ENCODE results near the gene KMT2D.
"Not testable (repeated sequence)": the region's sequence is repeated elsewhere in the genome, so short reads cannot be mapped to it uniquely, and the experiment has no call there.

KMT2D gene

DNA sequence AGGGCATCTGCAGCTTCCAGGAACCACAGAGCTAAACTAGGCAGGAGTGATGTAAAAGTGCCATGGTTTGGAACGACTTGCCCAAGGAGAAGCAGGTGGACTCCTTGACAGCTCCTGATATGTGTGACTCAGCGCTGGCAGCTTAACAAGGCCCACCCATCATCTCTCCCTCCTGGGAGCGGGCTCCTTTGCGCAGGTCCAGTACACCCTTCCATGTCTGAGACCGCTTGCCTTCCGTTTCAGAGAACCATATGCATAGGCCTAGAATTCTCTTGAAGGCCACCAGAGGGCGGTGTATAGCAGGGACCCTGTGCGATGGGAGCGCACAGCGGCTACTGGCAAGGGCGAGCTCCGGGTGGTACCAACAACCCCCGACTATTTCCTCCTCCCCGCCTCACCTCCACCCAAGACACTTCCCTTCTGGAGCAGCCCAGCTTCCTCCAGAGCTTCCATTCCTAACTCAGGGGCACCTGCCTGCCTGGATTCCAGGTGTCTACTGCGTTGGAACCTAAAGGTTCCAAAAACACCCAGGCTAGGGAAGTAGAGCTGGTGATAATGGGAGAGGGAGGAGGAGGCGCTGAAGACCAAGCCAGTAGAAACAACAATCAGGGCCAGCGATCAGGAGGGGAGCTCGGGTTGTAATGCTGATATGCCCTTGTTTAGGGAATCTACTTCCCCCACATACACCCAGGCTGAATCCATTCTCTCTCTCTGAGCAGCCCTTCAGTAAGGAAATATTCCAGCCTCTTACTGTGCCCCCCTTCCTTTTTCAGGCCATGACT is 27.7 kb upstream of the KMT2D start:
- DNase-seq = peak; percentile 65 to 70

DNA sequence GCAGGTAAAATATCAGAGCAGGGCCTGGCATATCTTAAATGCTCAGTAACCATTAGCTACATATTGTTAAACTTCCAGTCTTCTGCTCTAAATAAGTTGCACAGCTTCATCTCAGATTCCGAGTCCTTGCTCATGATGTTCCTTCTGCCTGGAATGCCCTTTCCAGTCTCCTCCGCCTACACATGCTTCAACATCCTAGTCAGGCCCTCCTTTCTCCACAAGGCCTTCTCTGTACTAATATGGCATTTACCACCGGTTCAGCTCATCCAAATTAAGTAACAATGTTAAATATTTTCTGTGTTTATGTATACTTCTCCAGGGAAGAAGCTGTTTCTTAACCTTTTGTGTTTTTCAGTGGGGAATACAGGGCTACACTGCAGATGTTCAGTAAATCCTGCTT is 25.5 kb upstream of the KMT2D start:
- no peak for DNase-seq

DNA sequence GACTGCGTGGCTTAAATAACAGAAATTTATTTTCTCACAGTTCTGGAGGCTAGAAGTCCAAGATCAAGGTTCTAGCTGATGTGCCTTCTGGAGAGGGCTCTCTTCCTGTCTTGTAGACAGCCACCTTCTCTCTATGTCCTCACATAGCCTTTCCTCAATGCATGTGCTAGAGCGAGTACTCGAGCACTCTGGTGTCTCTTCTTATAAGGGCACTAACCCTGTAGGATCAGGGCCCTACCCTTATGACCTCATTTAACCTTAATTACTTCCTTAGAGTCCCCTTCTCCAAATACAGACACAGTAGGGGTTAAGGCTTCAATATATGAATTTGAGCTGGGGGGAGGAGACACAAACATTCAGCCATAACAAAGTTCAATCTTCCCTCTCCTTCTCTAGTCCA is 23.8 kb upstream of the KMT2D start:
- no peak for DNase-seq

DNA sequence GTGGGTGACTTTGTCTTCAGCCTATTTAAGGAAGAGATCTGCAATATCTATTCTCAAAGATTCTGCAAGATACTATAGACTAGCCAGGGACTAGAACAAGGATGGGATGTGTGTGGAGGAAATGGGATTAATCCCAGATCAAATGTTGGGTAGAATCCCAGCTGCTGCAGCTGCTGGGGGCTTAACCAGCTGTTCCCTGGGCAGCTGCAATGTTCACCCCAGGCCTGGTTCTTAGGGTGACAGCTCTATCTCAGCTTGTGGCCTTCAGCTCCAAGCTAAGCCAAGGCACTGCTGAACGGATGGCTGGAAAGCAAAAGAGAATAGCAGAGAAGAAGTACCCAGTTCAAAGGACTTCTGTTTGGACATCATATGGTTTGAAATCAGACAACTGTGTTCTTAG is 19.2 kb upstream of the KMT2D start:
- no peak for DNase-seq

DNA sequence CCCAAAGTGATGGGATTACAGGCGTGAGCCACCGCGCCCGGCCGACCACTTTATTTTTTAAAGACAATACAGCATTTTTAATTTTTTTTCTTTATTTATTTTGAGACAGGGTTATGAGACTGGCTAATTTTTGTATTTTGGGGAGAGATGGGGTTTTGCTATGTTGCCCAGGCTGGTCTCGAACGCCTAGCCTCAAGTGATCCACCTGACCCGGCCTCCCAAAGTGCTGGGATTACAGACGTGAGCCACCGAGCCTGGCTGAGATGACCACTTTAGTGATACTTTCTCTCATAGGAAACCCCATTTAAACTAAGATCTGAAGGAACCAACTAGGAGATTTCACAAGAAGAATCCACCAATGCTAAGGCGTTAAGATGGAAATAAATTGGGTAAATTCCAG is 10.4 kb upstream of the KMT2D start:
- DNase-seq = no peak

DNA sequence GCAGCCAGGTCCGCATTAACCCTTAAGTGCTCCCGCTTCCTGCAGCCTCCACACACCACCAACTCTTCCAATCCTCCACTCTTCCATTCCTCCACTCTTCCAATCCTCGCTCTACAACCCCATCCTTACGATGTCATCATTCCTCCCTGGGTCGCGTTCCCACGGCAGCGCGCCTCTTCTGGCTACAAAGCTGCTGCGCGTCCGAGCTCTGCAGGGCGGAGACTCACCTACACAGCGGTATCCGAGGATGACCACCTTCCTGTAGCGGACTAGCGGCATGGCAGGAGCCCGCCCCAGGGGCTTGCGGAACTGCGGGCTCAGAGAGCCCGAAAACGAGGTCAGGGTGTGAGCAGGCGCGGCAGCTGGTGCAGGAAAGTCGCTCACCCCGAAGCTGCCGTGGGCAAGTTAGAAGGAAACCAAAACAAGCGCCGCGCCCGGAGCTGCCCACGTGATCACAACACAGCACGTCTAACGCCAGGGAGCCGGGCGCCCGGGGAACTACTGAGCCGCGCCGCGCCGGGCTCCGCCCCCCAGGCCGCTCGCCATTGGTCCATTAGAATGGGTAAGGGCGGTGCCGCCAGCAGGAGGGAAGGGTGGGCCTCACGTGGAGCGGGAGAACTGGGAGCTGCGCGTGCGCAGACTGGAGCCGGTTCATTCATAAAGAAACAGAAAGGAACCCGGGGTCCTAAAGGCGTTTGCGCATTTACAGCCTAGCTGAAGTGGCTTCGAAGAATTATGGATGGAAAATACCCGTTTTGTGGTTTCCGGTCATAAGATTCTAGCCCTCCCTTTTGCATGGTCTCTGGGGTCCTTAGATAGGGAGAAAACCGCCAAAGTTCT is 9.1 kb upstream of the KMT2D start, which contains the start of gene RHEBL1:
Gene RHEBL1, minus strand, starts transcription at position 473 of the 840 bp plus-strand sequence. Its CDS starts 194 bp downstream, at position 279.
- DNase-seq = peak; percentile 98

DNA sequence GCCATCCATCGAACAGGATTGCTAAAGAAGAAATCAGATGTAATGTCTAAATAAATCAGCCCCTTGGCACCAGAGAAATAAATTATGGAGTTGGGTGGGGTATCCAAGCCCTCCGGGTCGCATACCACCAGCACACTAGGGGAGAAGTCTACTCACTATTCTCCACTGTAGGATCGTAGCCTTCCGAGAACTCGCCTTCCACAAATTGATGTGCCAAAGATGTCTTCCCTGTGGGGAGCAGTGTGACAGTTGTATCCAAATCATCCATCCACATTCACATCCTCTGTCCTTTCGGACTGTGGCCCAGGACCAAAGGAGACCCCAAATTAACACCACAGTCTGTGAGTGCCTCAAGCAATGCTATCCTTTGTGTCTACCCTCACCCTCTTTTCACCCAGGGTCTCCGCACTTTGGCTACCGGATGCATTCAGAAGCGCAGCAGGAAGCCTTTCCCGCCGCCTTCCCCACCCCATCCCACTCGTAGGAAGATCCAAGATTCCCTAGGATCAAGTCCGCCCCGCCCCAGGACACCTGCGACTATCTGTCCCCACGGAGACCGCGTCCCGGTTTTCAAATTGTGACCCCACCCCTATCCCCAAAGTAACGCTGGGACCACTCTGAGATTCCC is 8.4 kb upstream of the KMT2D start:
- DNase-seq = no peak

DNA sequence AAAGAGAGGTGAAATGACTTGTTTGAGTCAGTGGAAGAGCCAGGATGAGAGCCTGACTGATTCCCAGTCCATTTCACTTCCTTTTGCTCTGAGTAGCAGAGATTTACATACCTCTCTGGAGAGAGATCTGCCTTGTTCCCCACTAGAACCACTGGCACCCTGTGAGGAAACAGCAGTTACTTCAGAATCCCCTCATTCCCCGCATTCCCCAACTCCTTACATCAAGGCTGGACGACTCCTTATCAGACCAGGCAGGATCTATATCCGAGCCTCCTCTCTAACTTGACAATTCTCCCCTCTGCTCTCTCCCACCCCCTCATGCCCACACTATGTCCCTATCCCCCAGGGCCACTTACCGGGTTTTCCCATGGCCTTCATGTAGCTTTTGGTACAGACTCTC is 5.5 kb upstream of the KMT2D start:
- DNase-seq = no peak

DNA sequence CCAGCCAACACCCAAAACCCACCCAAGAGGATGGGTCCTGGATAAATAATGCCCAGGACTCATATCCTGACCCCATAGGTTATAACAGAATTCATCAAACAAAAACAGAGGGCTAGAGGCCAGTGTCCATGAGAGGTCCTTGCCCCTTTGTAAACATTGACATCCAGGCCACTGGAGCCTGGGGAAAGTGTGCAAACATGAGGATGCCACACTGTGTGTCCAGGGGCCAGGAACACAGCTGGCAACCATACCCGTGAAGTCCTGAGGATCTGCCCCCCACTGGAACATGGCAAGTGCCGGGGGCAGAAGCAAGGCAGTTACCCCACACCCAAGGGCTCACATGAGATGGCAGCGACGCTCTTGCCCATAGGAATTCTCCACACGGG is 4.2 kb upstream of the KMT2D start:
- no peak for DNase-seq

DNA sequence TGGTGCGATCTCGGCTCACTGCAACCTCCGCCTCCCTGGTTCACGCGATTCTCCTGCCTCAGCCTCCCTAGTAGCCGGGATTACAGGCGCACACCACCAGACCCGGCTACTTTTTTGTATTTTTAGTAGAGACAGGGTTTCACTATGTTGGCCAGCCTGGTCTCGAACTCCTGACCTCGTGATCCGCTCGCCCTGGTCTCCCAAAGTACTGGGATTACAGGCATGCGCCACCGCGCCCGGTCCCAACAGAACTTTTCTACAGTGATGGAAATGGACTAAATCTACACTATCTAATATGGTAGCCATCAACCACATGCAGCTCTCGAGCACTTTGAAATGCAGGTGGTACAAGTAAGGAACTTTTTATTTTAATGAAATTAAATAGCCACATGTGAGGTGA is 1.3 kb upstream of the KMT2D start:
- DNase-seq = not testable (repeated sequence)

DNA sequence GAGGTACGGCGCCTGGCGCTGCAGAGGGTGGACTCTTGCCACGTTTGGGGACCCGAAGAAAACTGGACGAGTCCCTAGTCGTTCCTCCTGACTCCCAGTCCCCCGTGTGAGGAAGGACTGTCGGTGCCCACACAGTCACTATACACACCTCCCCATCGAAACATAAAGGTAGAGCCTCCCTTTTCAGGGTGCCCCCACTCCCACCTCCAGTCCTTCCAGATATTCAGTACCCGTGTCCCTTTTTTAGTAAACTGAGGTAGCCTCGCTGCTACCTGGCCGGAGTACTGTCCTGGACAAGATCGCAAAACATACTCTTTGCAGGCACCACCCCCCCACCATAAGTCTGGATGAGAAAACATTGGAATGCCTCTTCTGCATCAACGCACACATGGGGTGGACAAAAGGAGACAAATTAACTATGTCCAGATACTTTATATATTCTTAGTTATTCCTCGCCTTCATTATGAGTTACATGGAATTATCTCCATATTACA is 610 bp upstream of the KMT2D start:
- DNase-seq = no peak

DNA sequence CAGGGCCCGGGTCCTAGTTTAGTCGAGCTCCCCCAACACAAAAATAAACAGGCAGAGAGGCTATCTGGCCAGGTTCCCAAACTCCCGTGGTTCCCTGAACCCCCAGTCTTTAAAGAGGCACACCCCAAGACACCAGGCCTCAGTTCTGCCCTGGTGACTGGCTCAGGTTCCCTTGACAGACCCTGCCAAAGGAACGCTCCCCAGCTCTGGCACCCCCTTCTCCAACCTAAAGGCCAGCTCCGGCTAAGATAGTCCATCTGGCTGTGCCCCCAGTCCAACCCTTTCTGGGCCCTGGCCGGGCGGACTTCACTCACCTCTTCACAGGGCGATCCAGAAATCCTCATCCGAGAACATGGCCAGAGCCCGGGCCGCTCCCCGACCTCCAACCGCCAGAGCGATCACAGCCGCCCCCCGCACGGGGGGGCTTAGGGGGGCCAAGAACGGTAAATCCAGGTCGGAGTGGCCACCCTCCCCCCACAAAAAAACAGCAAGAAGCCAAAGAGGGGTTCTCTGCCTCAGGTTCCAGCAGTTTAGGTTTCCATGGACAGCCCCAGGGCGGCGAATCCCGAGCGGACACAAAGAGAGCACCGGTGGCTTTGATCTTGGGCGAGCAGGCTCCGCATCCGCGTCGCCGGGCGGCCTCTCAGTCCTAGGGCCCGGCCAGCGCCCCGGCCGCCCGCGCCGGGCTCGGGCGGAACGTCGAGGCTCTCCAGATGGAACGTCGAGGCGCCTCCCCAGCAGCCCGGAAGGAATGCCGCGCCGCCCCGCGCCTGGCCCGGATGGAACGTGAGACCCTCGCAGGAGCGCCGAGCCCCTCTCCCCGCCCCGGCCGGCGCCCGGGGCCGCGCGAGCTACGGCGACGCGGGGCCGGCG is 1.1 kb downstream of the KMT2D start:
- peak in 1 of 2 donors; percentile 13 for DNase-seq

DNA sequence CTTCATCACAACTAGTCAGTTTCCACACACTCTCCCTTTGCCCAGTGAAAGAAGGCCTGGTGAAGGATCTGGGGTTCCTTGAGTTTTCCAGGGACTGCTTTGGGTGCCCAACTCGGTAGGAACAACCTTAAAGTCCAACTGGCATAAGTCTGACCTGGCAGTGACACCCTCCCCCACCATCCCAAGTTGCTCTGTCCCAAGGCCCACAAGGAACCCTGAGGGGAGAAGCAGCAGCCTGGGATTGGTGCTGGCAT is 1.6 kb downstream of the KMT2D start:
- no peak for DNase-seq

DNA sequence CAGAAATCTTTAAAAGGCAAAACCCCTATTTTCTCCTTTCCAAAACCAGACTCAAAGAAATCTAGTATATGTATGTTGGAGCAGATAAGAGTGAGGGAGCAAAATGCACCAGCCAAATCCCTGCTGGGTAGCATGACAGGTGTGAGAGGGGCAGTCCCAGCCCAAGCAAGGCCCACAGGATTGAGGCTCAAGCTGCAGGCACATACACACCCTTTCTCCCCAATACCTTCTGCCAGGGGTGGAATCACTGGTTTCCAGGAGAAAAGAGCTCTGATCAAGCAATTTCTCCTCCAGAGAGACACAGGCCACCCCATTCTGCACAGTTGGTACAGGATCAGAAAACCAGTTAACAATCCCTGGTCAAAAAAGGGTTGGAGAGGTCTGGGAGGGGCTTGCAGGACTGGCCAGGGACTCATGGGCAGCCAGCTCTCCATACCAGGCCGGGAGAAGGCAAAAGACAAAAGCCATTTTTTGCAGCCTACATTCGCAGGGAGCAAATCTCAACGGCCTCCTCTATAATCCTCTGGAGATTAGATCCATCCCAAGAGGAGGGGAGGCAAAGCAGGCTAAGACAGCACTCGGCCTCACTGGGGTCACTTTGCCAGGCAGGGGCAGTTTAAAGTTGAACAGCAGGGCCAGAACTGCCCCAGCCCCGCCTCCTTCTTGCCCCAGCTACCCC is 2.1 kb downstream of the KMT2D start:
- no peak for DNase-seq

DNA sequence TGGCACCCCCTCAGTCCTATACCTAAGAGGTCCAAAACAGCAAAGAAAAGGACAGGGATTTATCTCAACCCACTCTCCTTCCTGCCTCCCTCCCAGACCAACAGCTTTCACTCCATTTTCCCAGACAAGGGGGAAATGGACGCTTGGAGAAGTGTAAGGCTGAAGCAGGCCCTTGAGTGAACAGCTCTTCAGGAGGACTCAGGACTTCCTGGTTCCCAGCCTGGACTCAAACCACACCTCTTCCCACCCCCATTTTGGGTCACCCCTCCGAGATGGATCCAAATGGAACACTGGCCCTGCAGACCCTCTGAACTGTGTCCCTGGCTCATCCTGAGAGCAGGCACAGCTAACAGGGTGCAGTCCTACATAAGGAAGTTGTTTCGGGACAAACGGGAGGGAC is 2.7 kb downstream of the KMT2D start:
- no peak for DNase-seq

DNA sequence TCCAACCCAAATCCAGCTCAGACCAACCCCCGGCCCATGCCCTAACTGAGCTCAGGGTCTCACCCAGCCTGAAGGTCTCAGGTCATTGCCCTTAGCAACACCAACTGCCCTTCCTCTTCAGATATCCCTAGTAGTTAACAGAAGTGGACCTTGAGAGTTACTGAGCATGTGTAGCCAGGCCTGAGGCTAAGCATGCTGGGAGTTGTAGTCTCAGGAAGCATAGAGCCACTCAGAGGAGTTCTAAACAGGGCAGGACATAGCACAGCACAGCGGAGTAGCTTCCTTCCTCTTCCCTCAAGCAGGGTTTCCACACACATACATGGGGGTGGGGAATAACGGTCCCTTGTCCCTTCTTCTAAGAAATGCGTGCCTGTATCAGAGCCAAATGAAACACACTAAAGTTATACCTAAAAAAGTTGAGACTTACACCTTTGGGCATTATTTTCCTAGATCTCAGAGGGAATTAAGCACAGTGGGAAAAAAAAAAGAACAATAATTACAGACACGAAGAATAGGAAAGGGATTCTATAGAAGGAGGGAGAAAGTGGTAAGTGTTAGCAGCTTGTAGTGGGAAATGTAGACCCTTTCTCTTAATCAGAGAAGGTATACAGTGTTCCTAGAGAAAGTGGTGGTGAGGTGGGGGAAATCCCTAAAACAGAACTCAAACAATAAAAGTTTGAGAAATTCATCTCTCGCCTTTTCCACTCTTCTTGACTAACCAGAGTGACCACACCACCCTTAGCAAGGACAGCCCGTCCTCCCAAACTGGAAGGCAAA is 4.4 kb downstream of the KMT2D start:
- DNase-seq = peak in 1 of 2 donors; percentile 30

DNA sequence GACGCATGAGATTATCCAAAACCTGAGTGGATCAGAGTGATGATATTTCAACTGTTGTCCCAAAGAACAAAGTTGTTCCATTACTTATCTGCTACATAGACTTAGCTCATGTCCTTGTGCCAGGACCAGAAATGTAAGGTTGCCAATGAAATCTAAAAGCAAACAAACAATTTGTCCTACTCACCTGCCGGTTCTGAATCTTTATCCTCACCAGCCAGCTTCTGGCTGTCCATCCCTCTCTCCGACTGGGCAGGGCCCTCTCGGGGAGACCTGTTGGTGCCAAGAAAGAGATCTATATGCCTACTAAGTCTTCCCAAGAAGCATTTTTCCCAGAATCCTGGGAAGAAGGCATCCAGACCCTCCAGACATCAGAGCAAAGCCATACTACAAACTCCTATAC is 5.5 kb downstream of the KMT2D start:
- DNase-seq = no peak

DNA sequence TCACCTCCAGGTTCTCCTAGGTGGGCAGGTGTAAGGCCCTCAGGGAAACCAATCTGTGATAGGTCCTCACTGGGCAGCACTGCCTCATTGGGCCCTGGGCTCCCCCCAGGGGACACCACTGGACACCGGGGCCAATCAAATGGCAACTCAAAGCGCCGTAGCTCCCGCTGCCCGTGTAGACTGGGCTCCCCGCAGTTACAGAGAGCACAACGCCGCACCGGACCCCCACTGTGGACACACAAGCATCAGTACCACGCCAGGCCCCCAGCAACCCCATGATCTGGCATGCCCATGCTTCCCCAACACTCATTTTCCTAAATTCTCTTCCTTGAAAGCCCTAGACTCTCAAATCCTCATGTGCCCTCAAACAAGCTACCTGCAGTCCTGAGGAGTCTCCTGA is 6.1 kb downstream of the KMT2D start:
- no peak for DNase-seq

DNA sequence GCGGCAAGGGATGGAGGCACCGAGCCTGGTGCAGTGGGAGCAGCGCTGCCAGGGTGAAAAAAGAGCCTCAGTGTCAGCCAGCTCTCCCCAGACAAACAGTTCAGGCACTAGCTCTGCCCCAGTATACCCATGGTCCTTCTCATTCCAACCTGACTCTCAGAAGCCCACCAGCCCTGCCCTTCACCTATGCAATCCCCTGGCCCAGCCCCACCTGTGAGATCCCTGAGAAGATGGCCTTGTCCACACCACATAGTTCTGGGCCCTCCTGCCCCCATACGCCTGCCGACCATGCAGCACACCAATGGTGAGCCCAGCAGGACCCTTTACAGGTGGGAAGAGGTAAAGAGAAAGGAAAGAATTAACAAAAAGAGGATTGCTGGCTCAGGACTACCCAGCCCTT is 6.5 kb downstream of the KMT2D start:
- no peak for DNase-seq

DNA sequence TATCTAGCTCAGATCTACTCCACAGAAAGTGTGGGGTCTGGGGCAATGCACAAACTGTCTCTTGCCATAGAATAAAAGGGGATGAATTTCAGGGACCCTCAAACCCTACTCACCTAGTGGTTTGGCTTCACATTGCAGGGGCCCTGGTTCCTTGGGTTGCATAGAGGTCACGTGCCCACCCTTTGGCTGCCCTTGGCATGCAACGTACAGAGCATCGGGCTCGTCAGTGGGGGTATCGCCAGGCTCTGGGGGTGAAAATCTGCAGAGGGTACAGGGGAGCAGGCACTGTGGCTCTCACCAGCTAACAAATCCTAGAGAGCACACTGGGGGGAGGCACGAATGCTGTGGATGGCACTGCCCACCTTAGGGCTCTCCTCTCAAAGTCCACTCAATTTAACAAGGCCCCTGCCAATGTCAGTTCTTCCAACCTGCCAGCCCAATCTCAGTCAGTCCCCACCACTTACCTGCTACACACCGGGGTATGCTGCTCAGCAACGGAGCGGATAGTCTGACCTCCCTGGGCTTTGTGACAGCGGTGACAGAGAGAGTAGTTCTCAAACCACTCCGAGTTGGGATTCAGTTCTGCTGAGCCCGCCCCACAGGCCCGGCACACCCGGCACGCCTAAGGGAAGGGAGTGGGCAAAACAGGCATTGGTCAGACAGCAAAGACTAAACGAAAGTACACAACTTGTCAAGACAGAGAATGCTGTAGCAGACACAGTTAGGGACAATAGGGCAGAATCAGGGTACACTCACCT is 8.0 kb downstream of the KMT2D start:
- no peak for DNase-seq
